ENCODE results near the gene TTC32.

Gene TTC32

DNA sequence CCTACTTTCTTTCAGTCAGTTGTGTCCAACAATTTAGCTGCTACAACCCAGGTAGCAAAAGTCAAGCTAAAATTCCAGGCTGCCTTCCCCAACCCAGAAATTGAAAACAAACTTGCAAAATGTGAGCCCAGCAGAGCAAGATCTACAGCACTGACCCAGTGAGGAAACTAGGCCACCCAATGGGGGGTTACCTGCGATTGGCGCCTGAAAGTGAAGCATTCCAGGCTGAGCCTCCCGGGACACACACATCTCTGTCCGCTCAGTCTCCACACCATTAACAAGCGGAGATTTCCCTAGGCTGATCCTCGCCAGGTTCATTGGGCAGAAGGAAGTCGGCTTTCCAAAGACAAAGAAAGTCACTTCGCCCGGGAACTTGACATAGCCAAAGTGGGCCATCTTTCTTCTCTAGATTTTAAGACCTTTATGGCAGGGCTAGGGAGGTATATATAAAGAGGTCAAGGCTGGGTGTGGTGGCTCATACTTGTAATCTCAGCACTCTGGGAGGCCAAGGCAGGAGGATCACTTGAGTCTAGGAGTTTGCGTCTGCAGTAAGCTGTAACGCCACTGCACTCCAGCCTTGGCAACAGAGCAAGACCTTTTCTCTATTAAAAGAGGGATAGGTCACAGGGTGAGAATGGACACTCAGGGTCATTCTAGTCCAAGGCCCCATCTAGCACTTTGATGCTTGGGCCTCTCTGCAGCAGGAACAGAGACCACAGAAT lies 53.6 kb downstream of the TTC32 start:
- no peak for DNase-seq

- DNase-seq, result no peak
Observed at GRCh38 chr2:19847486-19847885, 54.3 kb downstream of the TTC32 start.
